ENCODE measurements around the gene FZD4.

- no peak for TF ChIP-seq CTCF (IDR thresholded peaks at IDR 0.05)
- TF ChIP-seq POLR2A (IDR thresholded peaks at IDR 0.05), result no peak
These were observed 31.0 kb downstream of the FZD4 start for GRCh38 chr11:86923999-86924766.

Data from testis (tissue), 2 donors.